ENCODE measurements around the gene GEMIN4.
"Not testable (repeated sequence)": the region's sequence is repeated elsewhere in the genome, so short reads cannot be mapped to it uniquely, and the experiment has no call there.

Gene GEMIN4

GRCh38 chr17:778096-778495, 26.0 kb upstream of the GEMIN4 start:
- no peak for DNase-seq (ENCODE audit: low spot score)

DNA sequence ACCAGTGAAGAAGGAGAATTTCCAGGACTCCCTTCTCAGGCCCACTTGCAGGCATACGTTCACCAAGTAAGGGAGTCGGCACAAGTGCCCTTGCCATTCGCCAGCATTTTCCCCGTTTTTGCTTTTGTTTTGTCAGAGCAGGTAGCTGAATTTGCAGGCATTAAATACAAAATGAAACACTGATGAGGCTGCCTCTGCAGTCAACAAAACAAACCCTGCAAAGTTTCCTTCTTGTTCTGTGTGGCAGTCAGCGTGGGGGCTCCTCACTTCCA, 22.2 kb upstream of the GEMIN4 start:
- DNase-seq (ENCODE audit: low spot score): no peak

GRCh38 chr17:773467-774312, 21.6 kb upstream of the GEMIN4 start:
- DNase-seq (ENCODE audit: low spot score): no peak

DNA sequence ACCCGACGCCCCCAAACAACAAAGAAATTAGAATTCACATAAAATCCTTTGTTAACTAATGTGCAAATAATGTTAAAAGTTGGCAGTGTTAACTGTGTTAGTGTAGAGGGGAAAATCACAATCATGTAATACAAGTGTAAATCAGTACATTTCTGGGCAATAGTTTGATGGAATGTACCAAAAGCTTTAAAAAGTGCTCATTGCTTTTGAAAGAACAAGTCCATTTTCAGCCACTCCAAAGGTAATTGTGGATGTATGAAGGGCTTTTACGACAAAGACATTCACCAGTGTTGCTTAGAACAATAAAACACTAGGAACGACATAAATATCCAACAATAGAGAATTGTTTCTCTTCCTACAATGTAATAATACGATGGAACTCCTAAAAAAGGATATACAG, 21.0 kb upstream of the GEMIN4 start:
- no peak for DNase-seq (ENCODE audit: low spot score)

DNA sequence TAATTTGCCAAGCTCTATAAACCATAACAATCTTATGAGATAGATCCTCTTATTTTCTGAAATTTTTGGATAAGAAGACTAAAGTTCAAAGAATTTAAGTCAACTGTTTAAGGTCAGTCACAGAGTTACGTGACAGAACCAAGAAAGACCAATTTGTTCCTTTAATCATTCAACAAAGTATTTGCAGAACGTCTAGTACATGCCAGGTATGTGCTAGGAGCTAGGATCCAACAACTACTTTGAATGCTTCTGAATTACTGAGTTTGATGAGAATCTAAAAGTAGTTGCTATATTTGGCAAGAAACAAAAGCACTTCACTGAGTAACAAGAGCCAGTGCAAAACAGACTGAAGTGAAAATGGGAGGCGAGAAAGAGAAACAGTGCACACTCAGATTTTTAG, 15.0 kb upstream of the GEMIN4 start:
- no peak for DNase-seq (ENCODE audit: low spot score)

DNA sequence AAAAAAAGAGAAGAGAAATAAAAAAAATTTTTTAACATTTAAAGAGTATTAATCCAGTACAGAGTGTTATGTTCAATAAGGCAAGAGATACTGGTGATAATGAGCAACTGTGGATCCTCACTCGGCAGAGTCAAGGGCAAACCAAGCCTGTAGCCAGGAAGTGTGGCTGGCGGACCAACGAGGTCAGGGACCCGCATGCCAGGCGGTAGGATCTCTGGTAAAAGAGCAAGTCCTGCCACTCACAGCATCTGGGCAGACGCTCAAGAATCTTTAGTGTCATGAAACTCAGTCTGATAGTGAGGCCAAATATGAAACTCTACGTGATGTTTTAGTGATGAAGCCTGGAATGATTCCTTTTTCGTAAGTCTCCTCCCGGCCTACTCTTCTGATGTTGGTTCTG, 8.3 kb upstream of the GEMIN4 start:
- DNase-seq (ENCODE audit: low spot score): no peak

- DNase-seq (ENCODE audit: low spot score): no peak
Observed at GRCh38 chr17:759964-760363, 7.9 kb upstream of the GEMIN4 start.

- not testable (repeated sequence) for DNase-seq (ENCODE audit: low spot score)
Observed at GRCh38 chr17:756010-756567, 4.0 kb upstream of the GEMIN4 start.

- DNase-seq (ENCODE audit: low spot score): not testable (repeated sequence)
Observed at GRCh38 chr17:755319-755961, 3.4 kb upstream of the GEMIN4 start.

- DNase-seq (ENCODE audit: low spot score): no peak
Observed at GRCh38 chr17:753418-753817, 1.4 kb upstream of the GEMIN4 start.

DNA sequence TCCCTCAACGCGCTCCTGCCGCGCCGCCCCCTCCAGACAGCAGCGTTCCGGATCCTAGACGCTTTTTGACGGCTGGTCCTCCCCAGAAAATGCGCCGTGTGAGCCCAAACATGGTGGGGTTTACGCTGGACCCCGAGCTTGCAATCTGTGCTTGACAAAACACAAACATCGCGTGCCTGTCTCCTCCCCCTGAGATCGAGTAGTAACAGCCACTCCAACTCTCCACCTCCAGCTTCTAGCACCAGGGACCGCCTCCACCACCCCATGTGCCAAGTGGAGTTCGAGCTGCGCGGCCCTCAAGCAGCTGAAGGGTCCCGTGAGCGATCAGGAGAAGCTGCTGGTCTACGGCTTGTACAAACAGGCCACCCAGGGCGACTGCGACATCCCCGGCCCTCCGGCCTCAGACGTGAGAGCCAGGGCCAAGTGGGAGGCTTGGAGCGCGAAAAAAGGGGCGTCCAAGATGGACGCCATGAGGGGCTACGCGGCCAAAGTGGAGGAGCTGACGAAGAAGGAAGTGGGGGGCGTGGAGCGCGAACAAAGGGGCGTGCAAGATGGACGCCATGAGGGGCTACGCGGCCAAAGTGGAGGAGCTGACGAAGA, 656 bp upstream of the GEMIN4 start:
- peak; percentile 69 for DNase-seq (ENCODE audit: low spot score)

DNA sequence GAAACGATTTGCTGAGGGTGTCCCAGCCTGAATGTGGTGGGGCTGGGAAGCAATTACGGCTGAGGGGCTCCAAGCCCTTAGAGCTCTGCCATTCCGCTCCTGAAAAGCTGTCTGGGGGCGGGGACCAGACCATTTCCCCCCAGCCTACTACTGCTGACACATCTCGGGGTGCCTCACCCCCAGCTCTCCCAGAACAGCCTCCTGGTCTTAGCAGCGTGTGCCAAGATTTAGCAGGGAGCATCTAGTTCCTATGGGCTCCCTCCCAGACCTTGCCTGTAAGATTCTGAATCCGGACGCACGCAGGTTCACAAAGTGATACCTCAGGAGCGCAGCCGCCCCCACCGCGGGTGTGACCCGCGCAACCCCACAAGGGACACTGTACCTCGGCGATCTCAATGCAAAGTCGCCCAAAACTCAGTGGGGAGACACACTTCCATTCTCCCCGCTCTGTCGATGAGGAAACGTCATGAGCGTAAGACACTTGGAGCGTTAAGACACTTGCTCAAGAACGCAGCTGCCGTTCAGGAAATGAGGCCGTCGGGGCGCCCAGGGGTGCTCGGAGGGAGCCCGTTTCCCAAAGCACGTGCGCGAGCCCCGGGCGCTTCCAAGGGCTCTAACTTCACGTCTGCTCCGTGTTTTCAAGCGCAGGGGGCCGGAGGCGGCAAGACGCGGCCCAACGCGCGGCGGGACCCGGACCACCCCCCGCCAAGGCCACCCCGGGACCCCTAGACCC, 629 bp downstream of the GEMIN4 start:
- DNase-seq (ENCODE audit: low spot score): peak; percentile 63

GRCh38 chr17:750431-751037, 1.5 kb downstream of the GEMIN4 start:
- no peak for DNase-seq (ENCODE audit: low spot score)

- DNase-seq (ENCODE audit: low spot score): not testable (repeated sequence)
Observed at GRCh38 chr17:749359-749758, 2.7 kb downstream of the GEMIN4 start.

DNA sequence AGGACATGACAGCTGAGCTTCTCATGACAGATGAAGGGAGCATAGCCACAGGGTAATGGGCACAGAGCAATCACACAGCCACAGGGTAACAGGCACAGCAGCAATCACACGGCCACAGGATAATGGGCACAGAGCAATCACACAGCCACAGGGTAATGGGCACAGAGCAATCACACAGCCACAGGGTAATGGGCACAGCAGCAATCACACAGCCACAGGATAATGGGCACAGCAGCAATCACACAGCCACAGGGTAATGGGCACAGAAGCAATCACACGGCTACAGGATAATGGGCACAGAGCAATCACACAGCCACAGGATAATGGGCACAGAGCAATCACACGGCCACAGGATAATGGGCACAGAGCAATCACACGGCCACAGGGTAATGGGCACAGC, 3.5 kb downstream of the GEMIN4 start:
- DNase-seq (ENCODE audit: low spot score): not testable (repeated sequence)

DNA sequence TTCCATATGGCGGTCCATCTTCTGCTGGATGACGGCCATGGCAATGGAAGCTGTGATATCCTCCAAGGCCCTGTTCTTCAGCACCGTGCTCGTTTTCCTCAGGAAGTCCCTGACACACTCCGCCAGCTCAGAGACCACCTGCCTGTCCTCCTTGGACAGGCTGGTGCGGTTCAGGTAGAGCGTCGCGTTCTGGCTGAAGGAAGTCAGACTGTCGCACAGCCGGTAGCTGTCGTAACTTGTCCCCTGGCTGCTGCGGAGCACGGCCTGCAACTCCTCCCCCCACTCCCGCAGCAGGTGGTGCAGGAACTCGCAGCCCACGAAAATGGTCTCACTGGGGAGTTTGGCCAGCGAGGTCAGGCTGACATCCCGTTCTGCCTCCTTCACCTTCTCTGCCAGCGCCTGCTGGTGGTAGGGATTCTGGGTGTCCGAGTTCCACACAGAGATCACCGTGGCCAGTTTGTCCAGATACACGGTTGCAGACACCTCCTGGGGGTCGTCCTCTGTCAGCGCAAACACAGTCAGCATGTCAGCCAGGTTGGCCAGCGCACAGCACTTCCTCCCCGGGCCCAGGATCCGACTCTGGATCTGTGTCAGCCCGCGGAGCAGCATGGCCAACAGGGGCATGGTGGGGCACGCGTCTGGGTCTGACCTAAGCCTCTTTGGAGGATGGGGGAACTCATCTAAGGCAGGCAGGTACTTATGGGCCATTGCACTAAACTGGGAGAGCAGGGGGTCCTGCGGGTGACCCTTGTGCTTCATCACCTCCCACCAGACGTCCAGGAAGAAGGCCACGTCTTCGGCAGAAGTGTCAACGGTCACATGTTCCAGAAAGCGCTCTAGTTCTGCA, 5.1 kb downstream of the GEMIN4 start:
- DNase-seq (ENCODE audit: low spot score): no peak

DNA sequence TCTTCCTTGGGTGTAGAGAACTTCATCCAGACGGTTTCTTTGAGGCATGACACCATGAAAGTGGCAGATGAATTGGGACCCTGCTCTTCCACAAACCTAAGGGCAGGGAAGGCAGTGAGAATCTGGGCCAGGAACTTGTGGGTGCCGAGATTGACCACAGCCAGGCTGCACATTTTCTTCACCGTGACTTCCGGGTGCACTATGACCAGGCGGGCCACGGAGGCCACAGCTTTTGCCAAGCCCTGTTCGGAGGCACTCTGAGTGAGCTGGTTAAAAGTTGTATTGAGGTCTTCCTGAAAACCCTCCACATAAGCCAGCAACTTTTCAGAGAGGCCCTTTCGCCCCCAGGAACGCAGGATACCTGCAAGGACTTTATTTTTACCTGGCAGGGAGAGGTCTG, 5.9 kb downstream of the GEMIN4 start:
- no peak for DNase-seq (ENCODE audit: low spot score)

GRCh38 chr17:745406-745805, 6.7 kb downstream of the GEMIN4 start:
- DNase-seq (ENCODE audit: low spot score): no peak

DNA sequence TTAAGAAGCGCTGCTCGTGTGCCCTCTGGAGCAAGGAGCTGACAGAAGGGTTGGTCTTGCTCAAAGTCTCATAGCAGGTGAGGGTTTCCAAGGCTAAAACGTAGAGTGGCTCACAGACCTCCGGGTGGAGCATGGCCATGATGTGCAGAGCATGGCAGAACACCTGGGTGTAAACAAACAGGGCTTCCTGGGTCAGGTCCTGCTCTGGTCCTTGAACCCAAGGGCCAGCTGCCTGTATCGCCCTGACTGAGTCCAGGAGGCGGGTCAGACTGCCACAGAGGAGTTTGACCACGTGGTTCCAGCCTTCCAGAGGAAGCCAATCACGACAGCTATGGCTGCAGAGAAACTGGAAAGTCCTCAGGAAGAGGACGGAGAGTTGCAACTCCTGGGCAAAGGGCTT, 7.1 kb downstream of the GEMIN4 start:
- DNase-seq (ENCODE audit: low spot score): no peak

GRCh38 chr17:743139-743538, 8.9 kb downstream of the GEMIN4 start:
- DNase-seq (ENCODE audit: low spot score): no peak

- DNase-seq (ENCODE audit: low spot score): no peak
Observed at GRCh38 chr17:742147-742793, 9.8 kb downstream of the GEMIN4 start.

Data from AG08396 (cell line).